Neural cell (in vitro differentiated cells): Measurements from ENCODE around the gene DHX34. TPM values are rescaled to one million over a fixed set of nuclear protein-coding genes. Genes with fewer than 3 reads are reported as not detected.

Source experiments
- H2AFZ ChIP-seq: fragments of 200-600, 300-800 bp; sonication (generic), shearing (Covaris generic); 2 replicates; pipeline ENCODE4 v1.6.0; 2014; ENCODE audit warnings: low read depth, mild to moderate bottlenecking, antibody characterized with exemption, low read length, moderate library complexity
- H3F3A ChIP-seq: fragments of 200-600 bp; shearing (Covaris generic); 2 replicates; pipeline ENCODE4 v1.6.1; 2016; ENCODE audit warnings: mild to moderate bottlenecking, moderate library complexity, mixed read lengths, antibody characterized with exemption, low read length; ENCODE audit not compliant: insufficient read depth, poor library complexity, severe bottlenecking
- H3K27ac ChIP-seq: fragments of 200-600, 300-800 bp; sonication (generic), shearing (Covaris generic); 2 replicates; pipeline ENCODE4 v1.5.1; 2014; ENCODE audit warnings: mild to moderate bottlenecking, low read length, moderate library complexity
- H3K27me3 ChIP-seq: fragments of 300-800, 200-600 bp; sonication (generic), shearing (Covaris generic); 2 replicates; pipeline ENCODE4 v1.6.0; 2014; ENCODE audit warnings: mild to moderate bottlenecking, low read depth, low read length, moderate library complexity; ENCODE audit not compliant: insufficient read depth
- H3K36me3 ChIP-seq: fragments of 300-800, 200-600 bp; sonication (generic), shearing (Covaris generic); 2 replicates; pipeline ENCODE4 v1.5.1; 2014; ENCODE audit warnings: mild to moderate bottlenecking, antibody characterized with exemption, low read length, moderate library complexity; ENCODE audit not compliant: insufficient read depth
- H3K4me2 ChIP-seq: fragments of 300-800, 200-600 bp; sonication (generic), shearing (Covaris generic); 2 replicates; pipeline ENCODE4 v1.6.0; 2014; ENCODE audit warnings: mild to moderate bottlenecking, low read length
- H3K4me3 ChIP-seq: fragments of 300-800, 200-600 bp; sonication (generic), shearing (Covaris generic); 2 replicates; pipeline ENCODE4 v1.5.1; 2014; ENCODE audit warnings: mild to moderate bottlenecking, low read length, moderate library complexity
- H3K79me2 ChIP-seq: fragments of 200-600 bp; shearing (Covaris generic); replicated peaks from 2 replicates; pipeline ENCODE4 v1.6.0; 2014; ENCODE audit warnings: mild to moderate bottlenecking, low read length, moderate library complexity; ENCODE audit not compliant: insufficient read depth
- H3K9ac ChIP-seq: fragments of 300-800, 200-600 bp; sonication (generic), shearing (Covaris generic); 2 replicates; pipeline ENCODE4 v1.6.1; 2016; ENCODE audit warnings: mild to moderate bottlenecking, low read length, mixed read lengths
- H3K9me2 ChIP-seq: fragments of 200-600 bp; shearing (Covaris generic); 2 replicates; pipeline ENCODE4 v1.6.1; 2016; ENCODE audit warnings: mild to moderate bottlenecking, low read length, mixed read lengths; ENCODE audit not compliant: insufficient read depth
- H3K9me3 ChIP-seq: fragments of 200-600, 300-800 bp; sonication (generic), shearing (Covaris generic); 2 replicates; pipeline ENCODE4 v1.6.1; 2016; ENCODE audit warnings: mild to moderate bottlenecking, mixed run types, low read length, moderate library complexity, mixed read lengths
- H4K20me1 ChIP-seq: fragments of 200-600 bp; shearing (Covaris generic); 2 replicates; pipeline ENCODE4 v1.6.1; 2016; ENCODE audit warnings: mild to moderate bottlenecking, mixed run types; ENCODE audit not compliant: insufficient read depth
- EP300 ChIP-seq: fragments of 450-650 bp; conservative IDR thresholded peaks from 2 replicates; pipeline ENCODE4 v1.6.1; 2014; ENCODE audit warnings: antibody characterized with exemption, mild to moderate bottlenecking, moderate library complexity; ENCODE audit not compliant: poor library complexity, severe bottlenecking
- EZH2 ChIP-seq: fragments of 200-600, 300-800 bp; shearing (Covaris generic), sonication (generic); IDR thresholded peaks from 2 replicates; pipeline ENCODE4 v1.6.1; 2014; ENCODE audit warnings: antibody characterized with exemption, low read length, borderline replicate concordance, mild to moderate bottlenecking; ENCODE audit not compliant: insufficient read depth, poor library complexity, severe bottlenecking
- MXI1 ChIP-seq: fragments of 450-650 bp; conservative IDR thresholded peaks from 2 replicates; pipeline ENCODE4 v1.6.1; 2014; ENCODE audit warnings: antibody characterized with exemption, mild to moderate bottlenecking; ENCODE audit not compliant: poor library complexity, severe bottlenecking
- POLR2AphosphoS5 ChIP-seq: IDR thresholded peaks from 2 replicates; pipeline ENCODE4 v1.6.1; 2012
- RAD21 ChIP-seq: fragments of 450-650 bp; conservative IDR thresholded peaks from 2 replicates; pipeline ENCODE4 v1.6.1; 2014; ENCODE audit warnings: antibody characterized with exemption, mild to moderate bottlenecking, moderate library complexity
- SMC3 ChIP-seq: fragments of 450-650 bp; conservative IDR thresholded peaks from 2 replicates; pipeline ENCODE4 v1.6.1; 2014; ENCODE audit warnings: antibody characterized with exemption, mild to moderate bottlenecking, moderate library complexity; ENCODE audit not compliant: poor library complexity
- TAF1 ChIP-seq: IDR thresholded peaks from 2 replicates; pipeline ENCODE4 v1.6.1; 2012; ENCODE audit warnings: low read depth
- polyA plus RNA-seq: library from polyadenylated mRNA; depleted of rRNA; stranded (reverse); fragments of >200 nt; gene quantifications from 2 replicates; pipeline ENCODE4 v1.2.3, GENCODE V29; 2014
- TF ChIP-seq, protein P1 (sequence below): fragments of 450-650 bp; IDR thresholded peaks from 2 replicates; pipeline ENCODE4 v1.5.1; 2014; ENCODE audit warnings: antibody characterized with exemption, mild to moderate bottlenecking, moderate library complexity; ENCODE audit not compliant: poor library complexity, severe bottlenecking
- TF ChIP-seq, protein P2 (sequence below): IDR thresholded peaks from 2 replicates; pipeline ENCODE4 v1.6.1; 2012; ENCODE audit warnings: borderline replicate concordance

Gene DHX34
- polyA plus RNA-seq, 1 donor from 2014 or later = 11.7 TPM

DNA sequence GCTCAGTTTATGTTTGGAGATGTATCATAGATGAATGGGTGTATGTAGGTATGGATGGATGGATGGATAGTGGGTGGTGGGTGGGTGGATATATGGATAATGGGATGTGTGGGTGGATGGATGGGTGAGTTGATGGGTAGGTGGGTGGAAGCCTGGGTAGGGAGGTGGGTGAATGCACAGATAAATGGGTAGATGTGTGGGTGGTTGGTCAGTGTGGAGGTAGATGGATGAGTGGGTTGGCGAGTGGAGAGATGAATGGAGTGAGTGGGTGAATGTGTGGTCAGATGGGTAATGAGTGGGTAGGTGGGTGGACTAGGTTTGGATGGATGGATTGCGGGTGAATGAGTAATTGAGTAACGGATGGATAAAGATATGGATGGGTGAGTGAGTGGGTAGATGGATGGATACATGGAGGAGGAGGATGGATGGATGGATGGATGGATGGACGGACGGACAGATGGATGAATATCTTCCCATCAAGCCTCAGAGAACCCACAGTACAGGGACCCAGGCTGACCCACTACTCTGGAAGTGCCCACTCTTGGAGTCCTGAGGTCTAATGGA lies 56.8 kb downstream of the DHX34 start:
- H3K9me2 ChIP-seq = no peaks in the 10 kb centered on the region
- no peaks in the 10 kb centered on the region for H3K79me2 ChIP-seq
- H3K36me3 ChIP-seq = no peaks in the 10 kb centered on the region
- TF ChIP-seq POLR2AphosphoS5 (no peak), TAF1 (no peak), EP300 (no peak), MXI1 (no peak), EZH2 (no peak), SMC3 (no peak), RAD21 (no peak)
- TF ChIP-seq, protein P1, sequence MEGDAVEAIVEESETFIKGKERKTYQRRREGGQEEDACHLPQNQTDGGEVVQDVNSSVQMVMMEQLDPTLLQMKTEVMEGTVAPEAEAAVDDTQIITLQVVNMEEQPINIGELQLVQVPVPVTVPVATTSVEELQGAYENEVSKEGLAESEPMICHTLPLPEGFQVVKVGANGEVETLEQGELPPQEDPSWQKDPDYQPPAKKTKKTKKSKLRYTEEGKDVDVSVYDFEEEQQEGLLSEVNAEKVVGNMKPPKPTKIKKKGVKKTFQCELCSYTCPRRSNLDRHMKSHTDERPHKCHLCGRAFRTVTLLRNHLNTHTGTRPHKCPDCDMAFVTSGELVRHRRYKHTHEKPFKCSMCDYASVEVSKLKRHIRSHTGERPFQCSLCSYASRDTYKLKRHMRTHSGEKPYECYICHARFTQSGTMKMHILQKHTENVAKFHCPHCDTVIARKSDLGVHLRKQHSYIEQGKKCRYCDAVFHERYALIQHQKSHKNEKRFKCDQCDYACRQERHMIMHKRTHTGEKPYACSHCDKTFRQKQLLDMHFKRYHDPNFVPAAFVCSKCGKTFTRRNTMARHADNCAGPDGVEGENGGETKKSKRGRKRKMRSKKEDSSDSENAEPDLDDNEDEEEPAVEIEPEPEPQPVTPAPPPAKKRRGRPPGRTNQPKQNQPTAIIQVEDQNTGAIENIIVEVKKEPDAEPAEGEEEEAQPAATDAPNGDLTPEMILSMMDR = no peak
- TF ChIP-seq, protein P2, sequence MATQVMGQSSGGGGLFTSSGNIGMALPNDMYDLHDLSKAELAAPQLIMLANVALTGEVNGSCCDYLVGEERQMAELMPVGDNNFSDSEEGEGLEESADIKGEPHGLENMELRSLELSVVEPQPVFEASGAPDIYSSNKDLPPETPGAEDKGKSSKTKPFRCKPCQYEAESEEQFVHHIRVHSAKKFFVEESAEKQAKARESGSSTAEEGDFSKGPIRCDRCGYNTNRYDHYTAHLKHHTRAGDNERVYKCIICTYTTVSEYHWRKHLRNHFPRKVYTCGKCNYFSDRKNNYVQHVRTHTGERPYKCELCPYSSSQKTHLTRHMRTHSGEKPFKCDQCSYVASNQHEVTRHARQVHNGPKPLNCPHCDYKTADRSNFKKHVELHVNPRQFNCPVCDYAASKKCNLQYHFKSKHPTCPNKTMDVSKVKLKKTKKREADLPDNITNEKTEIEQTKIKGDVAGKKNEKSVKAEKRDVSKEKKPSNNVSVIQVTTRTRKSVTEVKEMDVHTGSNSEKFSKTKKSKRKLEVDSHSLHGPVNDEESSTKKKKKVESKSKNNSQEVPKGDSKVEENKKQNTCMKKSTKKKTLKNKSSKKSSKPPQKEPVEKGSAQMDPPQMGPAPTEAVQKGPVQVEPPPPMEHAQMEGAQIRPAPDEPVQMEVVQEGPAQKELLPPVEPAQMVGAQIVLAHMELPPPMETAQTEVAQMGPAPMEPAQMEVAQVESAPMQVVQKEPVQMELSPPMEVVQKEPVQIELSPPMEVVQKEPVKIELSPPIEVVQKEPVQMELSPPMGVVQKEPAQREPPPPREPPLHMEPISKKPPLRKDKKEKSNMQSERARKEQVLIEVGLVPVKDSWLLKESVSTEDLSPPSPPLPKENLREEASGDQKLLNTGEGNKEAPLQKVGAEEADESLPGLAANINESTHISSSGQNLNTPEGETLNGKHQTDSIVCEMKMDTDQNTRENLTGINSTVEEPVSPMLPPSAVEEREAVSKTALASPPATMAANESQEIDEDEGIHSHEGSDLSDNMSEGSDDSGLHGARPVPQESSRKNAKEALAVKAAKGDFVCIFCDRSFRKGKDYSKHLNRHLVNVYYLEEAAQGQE = no peak
- no peak overlapping the region for H3K9ac ChIP-seq
- no peak overlapping the region for H2AFZ ChIP-seq
- no peak overlapping the region for H3K4me2 ChIP-seq
- H4K20me1 ChIP-seq = no peaks in the 10 kb centered on the region
- no peaks in the 10 kb centered on the region for H3F3A ChIP-seq
- H3K27ac ChIP-seq = no peak overlapping the region
- H3K27me3 ChIP-seq = no peaks in the 10 kb centered on the region
- no peaks in the 10 kb centered on the region for H3K9me3 ChIP-seq
- no peak overlapping the region for H3K4me3 ChIP-seq

DNA sequence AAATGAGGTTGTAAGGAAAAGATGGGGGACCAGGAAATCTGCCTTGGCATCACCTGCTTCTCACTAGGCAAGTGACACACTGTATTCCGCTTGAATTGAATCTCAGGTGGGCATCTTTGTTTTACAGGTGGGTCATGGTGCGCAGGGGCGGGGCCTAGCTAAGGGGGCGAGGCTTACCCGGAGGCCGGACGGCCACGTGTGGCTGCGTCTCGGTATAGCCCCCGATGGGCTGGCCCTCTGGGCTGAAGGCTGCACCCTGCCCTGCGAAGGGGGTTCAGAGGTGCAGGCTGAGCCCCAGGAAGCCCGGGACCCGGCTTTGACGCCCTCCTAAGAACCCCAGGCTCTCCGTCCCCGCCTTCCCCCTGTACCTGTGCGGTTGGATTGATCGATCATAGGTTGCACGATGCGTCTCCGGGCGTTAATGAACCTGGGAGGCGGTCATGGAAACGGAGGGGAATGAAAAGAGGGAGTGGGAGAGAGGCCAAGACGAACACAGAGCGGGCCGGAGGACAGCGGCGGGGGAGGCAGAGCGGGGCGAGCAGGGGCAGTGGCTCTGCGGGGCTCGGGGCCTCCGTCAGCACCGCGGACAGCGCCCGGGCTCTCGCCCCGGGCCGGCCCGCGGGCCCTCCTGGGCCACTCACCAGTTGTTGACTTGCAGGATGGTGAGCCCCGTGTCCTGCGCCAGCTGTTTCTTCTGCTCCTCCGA lies 57.7 kb downstream of the DHX34 start:
- Histone ChIP-seq H3K36me3 (no peaks in the 10 kb centered on the region), H3K4me3 (no peak overlapping the region), H4K20me1 (no peaks in the 10 kb centered on the region), H3K9me2 (no peaks in the 10 kb centered on the region), H3K27ac (no peak overlapping the region), H3F3A (no peaks in the 10 kb centered on the region), H2AFZ (no peak overlapping the region), H3K9me3 (no peaks in the 10 kb centered on the region), H3K4me2 (no peak overlapping the region), H3K27me3 (no peaks in the 10 kb centered on the region), H3K9ac (no peak overlapping the region), H3K79me2 (no peaks in the 10 kb centered on the region)
- no peak for TF ChIP-seq EP300
- TF ChIP-seq, protein P1 = no peak
- no peak for TF ChIP-seq RAD21
- TF ChIP-seq, protein P2 = no peak
- no peak for TF ChIP-seq EZH2
- no peak for TF ChIP-seq POLR2AphosphoS5
- no peak for TF ChIP-seq MXI1
- TF ChIP-seq TAF1 = no peak
- no peak for TF ChIP-seq SMC3
